ENCODE data around the gene PDPN. TPM values are rescaled to one million over a fixed set of nuclear protein-coding genes. Genes with fewer than 3 reads are reported as not detected.
A peak's percentile ranks its signal among the peaks of the same experiment; 100 is the strongest.

The PDPN gene
- total and polyA plus RNA-seq, 2 experiments from 2014 or later = 1.1 to 1.8 TPM

DNA sequence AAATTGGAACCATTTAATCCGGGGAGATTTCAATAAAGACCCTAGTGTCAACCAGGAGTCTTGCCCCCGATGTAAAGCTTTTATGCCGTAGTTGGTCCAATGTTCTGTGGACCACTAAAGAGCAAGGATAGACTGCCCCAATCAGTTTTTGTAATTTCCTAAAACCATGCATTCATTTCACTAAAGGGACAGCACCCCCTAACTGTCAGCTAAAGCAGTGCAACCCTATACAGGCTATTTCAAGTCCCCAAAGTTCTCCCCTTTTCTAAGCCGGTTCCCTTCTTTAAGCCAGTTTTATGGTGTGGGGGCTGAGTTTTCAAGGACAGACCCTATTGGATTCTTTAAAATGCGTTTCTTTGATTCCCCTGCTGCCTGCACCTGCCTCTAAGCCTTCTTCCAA, 12.7 kb upstream of the PDPN start:
- peak; percentile 14 for DNase-seq
- H3K4me1 ChIP-seq (ENCODE audit: insufficient read depth) = no peaks in the 10 kb centered on the region
- H3K27me3 ChIP-seq (replicated peaks; ENCODE audit: insufficient read depth) = no peaks in the 10 kb centered on the region
- H3F3A ChIP-seq (ENCODE audit: insufficient read depth) = no peaks in the 10 kb centered on the region
- WGBS, 2 experiments (ENCODE audit: low coverage in 1 of 2, low lambda C conversion rate in 2 of 2, missing lambda C conversion rate in 2 of 2) = 59 to 66% methylated on average over 5 of the region's 5 CpGs
- H3K4me2 ChIP-seq (ENCODE audit: unreplicated experiment) = no peak overlapping the region
- H3K9me2 ChIP-seq (ENCODE audit: insufficient read depth) = no peaks in the 10 kb centered on the region
- in situ Hi-C loops (cut with MboI) = no loop called here
- no peak overlapping the region for H3K27ac ChIP-seq
- no peaks in the 10 kb centered on the region for H3K36me3 ChIP-seq (ENCODE audit: low read depth)
- no peak overlapping the region for H2AFZ ChIP-seq
- H3K9ac ChIP-seq = no peak overlapping the region
- H3K79me2 ChIP-seq (ENCODE audit: insufficient read depth) = no peaks in the 10 kb centered on the region
- no peaks in the 10 kb centered on the region for H3K9me3 ChIP-seq (ENCODE audit: low read depth)
- TF ChIP-seq EZH2 (IDR thresholded peaks at IDR 0.05; ENCODE audit: insufficient read depth, poor library complexity, severe bottlenecking) = no peak
- no peak for TF ChIP-seq EZH2phosphoT487 (IDR thresholded peaks at IDR 0.05; ENCODE audit: insufficient read depth, low read depth)
- no peak overlapping the region for H3K4me3 ChIP-seq
- H4K20me1 ChIP-seq (ENCODE audit: insufficient read depth) = no peaks in the 10 kb centered on the region

DNA sequence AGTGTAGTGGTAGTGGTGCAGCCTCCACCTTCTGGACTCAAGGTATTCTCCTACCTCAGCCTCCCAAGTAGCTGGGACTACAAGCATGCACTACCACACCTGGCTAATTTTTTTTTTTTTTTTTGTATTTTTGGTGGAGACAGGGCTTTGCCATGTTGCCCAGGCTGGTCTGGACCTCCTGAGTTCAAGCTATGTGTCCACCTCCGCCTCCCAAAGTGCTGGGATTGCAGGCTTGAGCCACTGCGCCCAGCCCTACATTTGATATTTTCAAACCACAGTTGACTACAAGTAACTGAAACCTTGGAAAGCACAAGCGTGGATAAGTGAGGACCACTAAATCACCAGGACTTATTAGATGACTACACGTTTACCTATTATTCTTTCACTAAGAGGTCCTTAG, 10.0 kb upstream of the PDPN start:
- Histone ChIP-seq H3K4me1 (ENCODE audit: insufficient read depth) (no peaks in the 10 kb centered on the region), H3K4me3 (no peak overlapping the region), H3K36me3 (ENCODE audit: low read depth) (no peaks in the 10 kb centered on the region), H3K9me2 (ENCODE audit: insufficient read depth) (no peaks in the 10 kb centered on the region), H3K9ac (no peak overlapping the region), H2AFZ (no peak overlapping the region), H3K9me3 (ENCODE audit: low read depth) (no peaks in the 10 kb centered on the region), H3K4me2 (ENCODE audit: unreplicated experiment) (no peak overlapping the region), H3K27ac (no peak overlapping the region), H3F3A (ENCODE audit: insufficient read depth) (no peaks in the 10 kb centered on the region), H3K27me3 (replicated peaks; ENCODE audit: insufficient read depth) (peaks cover 10% of the 10 kb centered on the region; the same call in 1 of the 2 replicates), H4K20me1 (ENCODE audit: insufficient read depth) (no peaks in the 10 kb centered on the region), H3K79me2 (ENCODE audit: insufficient read depth) (no peaks in the 10 kb centered on the region)
- in situ Hi-C loops (cut with MboI) = no loop called here
- TF ChIP-seq EZH2phosphoT487 (IDR thresholded peaks at IDR 0.05; ENCODE audit: insufficient read depth, low read depth) (no peak), EZH2 (IDR thresholded peaks at IDR 0.05; ENCODE audit: insufficient read depth, poor library complexity, severe bottlenecking) (no peak)
- no peak for DNase-seq
- WGBS, 2 experiments (ENCODE audit: low coverage in 1 of 2, low lambda C conversion rate in 2 of 2, missing lambda C conversion rate in 2 of 2) = 75 to 77% methylated on average over 4 of the region's 4 CpGs

DNA sequence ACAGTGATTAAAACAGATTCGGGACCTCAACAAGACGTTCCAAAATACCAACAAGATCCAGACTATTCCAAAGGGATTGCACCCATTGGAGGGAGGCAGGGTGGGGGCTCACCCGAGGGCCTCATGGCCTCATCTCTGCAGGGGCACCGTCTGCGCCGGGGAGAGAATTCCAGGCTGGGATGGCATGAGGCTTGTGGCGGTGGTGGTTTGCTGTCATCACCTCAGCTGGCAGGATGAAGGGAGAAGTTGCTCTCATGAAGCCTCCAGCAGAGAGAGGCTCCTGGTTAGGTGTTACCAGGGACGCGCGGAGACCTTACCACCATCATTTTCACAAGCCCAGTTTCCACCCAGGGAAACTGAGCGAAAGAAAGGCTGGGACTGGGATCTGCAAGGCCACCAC, 6.7 kb upstream of the PDPN start:
- no peak for DNase-seq
- Histone ChIP-seq H3K9me2 (ENCODE audit: insufficient read depth) (no peaks in the 10 kb centered on the region), H3K36me3 (ENCODE audit: low read depth) (no peaks in the 10 kb centered on the region), H3K4me3 (no peak overlapping the region), H3K79me2 (ENCODE audit: insufficient read depth) (no peaks in the 10 kb centered on the region), H2AFZ (no peak overlapping the region), H3K4me2 (ENCODE audit: unreplicated experiment) (no peak overlapping the region), H3K4me1 (ENCODE audit: insufficient read depth) (no peaks in the 10 kb centered on the region), H3K9me3 (ENCODE audit: low read depth) (no peaks in the 10 kb centered on the region), H3K9ac (no peak overlapping the region), H3F3A (ENCODE audit: insufficient read depth) (no peaks in the 10 kb centered on the region), H4K20me1 (ENCODE audit: insufficient read depth) (no peaks in the 10 kb centered on the region), H3K27me3 (replicated peaks; ENCODE audit: insufficient read depth) (peaks cover 10% of the 10 kb centered on the region; the same call in 1 of the 2 replicates), H3K27ac (no peak overlapping the region)
- 58 to 60% methylated on average over 11 of the region's 11 CpGs for WGBS, 2 experiments (ENCODE audit: low coverage in 1 of 2, low lambda C conversion rate in 2 of 2, missing lambda C conversion rate in 2 of 2)
- TF ChIP-seq EZH2phosphoT487 (IDR thresholded peaks at IDR 0.05; ENCODE audit: insufficient read depth, low read depth) (no peak), EZH2 (IDR thresholded peaks at IDR 0.05; ENCODE audit: insufficient read depth, poor library complexity, severe bottlenecking) (no peak)
- in situ Hi-C loops (cut with MboI) = no loop called here

DNA sequence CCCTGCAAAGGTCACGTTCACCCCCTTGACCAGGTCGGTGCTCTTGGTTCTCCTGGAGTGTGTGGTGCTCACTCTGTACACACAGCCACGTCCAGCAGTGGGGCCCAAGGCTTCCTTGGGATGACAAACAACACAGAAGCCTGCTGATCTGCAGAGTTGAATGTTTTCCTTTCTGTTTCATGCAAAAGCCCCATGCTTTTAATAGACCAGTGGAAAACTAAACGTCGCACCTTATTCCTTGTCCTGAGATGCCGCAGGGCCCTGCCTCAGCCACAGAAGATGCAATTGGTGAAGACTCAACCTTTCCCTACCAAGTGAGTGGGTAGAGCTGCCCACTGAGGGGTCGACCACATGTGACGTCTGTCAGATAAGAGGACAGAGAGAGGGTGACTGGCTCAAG, 5.8 kb upstream of the PDPN start:
- in situ Hi-C loops (cut with MboI) = no loop called here
- Histone ChIP-seq H3K27ac (no peak overlapping the region), H2AFZ (no peak overlapping the region), H3K79me2 (ENCODE audit: insufficient read depth) (no peaks in the 10 kb centered on the region), H3K4me1 (ENCODE audit: insufficient read depth) (no peaks in the 10 kb centered on the region), H3K4me3 (no peak overlapping the region), H3K36me3 (ENCODE audit: low read depth) (no peaks in the 10 kb centered on the region), H3K9me2 (ENCODE audit: insufficient read depth) (no peaks in the 10 kb centered on the region), H4K20me1 (ENCODE audit: insufficient read depth) (no peaks in the 10 kb centered on the region), H3K4me2 (ENCODE audit: unreplicated experiment) (no peak overlapping the region), H3K27me3 (replicated peaks; ENCODE audit: insufficient read depth) (peaks cover 10% of the 10 kb centered on the region; the same call in 1 of the 2 replicates), H3K9me3 (ENCODE audit: low read depth) (no peaks in the 10 kb centered on the region), H3K9ac (no peak overlapping the region), H3F3A (ENCODE audit: insufficient read depth) (no peaks in the 10 kb centered on the region)
- WGBS, 2 experiments (ENCODE audit: low coverage in 1 of 2, low lambda C conversion rate in 2 of 2, missing lambda C conversion rate in 2 of 2) = 66 to 70% methylated on average over 8 of the region's 8 CpGs
- TF ChIP-seq EZH2 (IDR thresholded peaks at IDR 0.05; ENCODE audit: insufficient read depth, poor library complexity, severe bottlenecking) = no peak
- TF ChIP-seq EZH2phosphoT487 (IDR thresholded peaks at IDR 0.05; ENCODE audit: insufficient read depth, low read depth) = no peak
- no peak for DNase-seq

DNA sequence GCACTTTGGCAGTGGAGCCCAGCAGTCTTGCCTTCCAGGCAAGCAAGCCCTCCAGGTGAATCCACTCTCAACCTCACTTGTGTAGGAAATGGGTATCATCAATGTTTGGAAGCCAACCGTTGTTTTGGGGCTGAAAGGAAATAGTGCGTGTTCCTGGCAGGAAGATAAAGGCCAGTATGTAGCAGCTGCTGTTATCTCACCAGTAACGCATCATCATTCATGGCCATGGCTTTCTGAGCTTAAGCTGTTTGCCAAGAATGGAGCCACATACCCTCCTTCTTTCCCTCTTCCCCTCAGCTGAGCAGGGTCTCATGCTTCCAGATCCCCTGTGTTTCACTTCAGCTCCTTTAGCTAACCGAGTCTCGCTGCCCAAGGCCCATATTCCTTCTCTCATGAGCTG, 2.2 kb upstream of the PDPN start:
- 83 to 85% methylated on average over 5 of the region's 5 CpGs for WGBS, 2 experiments (ENCODE audit: low coverage in 1 of 2, low lambda C conversion rate in 2 of 2, missing lambda C conversion rate in 2 of 2)
- no peaks in the 10 kb centered on the region for H4K20me1 ChIP-seq (ENCODE audit: insufficient read depth)
- no peaks in the 10 kb centered on the region for H3K79me2 ChIP-seq (ENCODE audit: insufficient read depth)
- no peak overlapping the region for H3K4me3 ChIP-seq
- no peak overlapping the region for H3K9ac ChIP-seq
- no peaks in the 10 kb centered on the region for H3K9me3 ChIP-seq (ENCODE audit: low read depth)
- H3K27me3 ChIP-seq (replicated peaks; ENCODE audit: insufficient read depth) = peaks cover 10% of the 10 kb centered on the region; the same call in 1 of the 2 replicates
- H2AFZ ChIP-seq = no peak overlapping the region
- TF ChIP-seq EZH2 (IDR thresholded peaks at IDR 0.05; ENCODE audit: insufficient read depth, poor library complexity, severe bottlenecking) (no peak), EZH2phosphoT487 (IDR thresholded peaks at IDR 0.05; ENCODE audit: insufficient read depth, low read depth) (no peak)
- no peak overlapping the region for H3K4me2 ChIP-seq (ENCODE audit: unreplicated experiment)
- no peaks in the 10 kb centered on the region for H3K9me2 ChIP-seq (ENCODE audit: insufficient read depth)
- in situ Hi-C loops (cut with MboI) = no loop called here
- no peak for DNase-seq
- 0 out of 2 replicates have a peak, but pooled peaks cover 3% of the 10 kb centered on the region for H3K4me1 ChIP-seq (ENCODE audit: insufficient read depth)
- no peaks in the 10 kb centered on the region for H3F3A ChIP-seq (ENCODE audit: insufficient read depth)
- H3K36me3 ChIP-seq (ENCODE audit: low read depth) = no peaks in the 10 kb centered on the region
- no peak overlapping the region for H3K27ac ChIP-seq
